ENCODE measurements around the gene PEAR1. TPM values are rescaled to one million over a fixed set of nuclear protein-coding genes. Genes with fewer than 3 reads are reported as not detected.

PEAR1 gene
- polyA plus RNA-seq, 2 of the 4 experiments (the other 2 are of a cell fraction), result 1.7 to 5.0 TPM

DNA sequence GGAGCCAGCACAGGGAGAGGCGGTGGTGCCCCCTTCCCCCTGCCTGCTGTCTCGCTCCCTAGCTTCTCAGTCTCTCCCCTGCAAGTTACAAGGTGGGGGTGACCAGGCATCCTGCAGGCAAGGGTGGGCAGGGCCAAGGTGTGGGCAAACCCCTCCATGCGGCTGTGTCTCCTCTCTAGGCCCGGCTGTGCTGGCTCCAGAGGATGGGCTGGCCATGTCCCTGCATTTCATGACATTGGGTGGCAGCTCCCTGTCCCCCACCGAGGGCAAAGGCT is 18.2 kb upstream of the PEAR1 start:
- Histone ChIP-seq H3K27ac (no peak overlapping the region), H3K4me1 (peaks cover 11% of the 10 kb centered on the region), H3K4me3 (no peak overlapping the region), H3K9me3 (no peaks in the 10 kb centered on the region), H3K4me2 (no peak overlapping the region)
- TF ChIP-seq, protein P1, sequence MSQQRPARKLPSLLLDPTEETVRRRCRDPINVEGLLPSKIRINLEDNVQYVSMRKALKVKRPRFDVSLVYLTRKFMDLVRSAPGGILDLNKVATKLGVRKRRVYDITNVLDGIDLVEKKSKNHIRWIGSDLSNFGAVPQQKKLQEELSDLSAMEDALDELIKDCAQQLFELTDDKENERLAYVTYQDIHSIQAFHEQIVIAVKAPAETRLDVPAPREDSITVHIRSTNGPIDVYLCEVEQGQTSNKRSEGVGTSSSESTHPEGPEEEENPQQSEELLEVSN (IDR thresholded peaks at IDR 0.05; ENCODE audit: borderline replicate concordance, low read depth), result no peak
- TF ChIP-seq POLR2A (IDR thresholded peaks at IDR 0.05; ENCODE audit: low read length) (no peak), RAD21 (conservative IDR thresholded peaks at IDR 0.05 in 1 of 2, IDR thresholded peaks at IDR 0.05 in 1 of 2) (no peak), RCOR1 (IDR thresholded peaks at IDR 0.05; ENCODE audit: low read depth, low read length) (no peak), HOXB13 (CRISPR knock-in tag; IDR thresholded peaks at IDR 0.05; ENCODE audit: low read depth) (no peak), SREBF2 (IDR thresholded peaks at IDR 0.05) (no peak), GATA3 (IDR thresholded peaks at IDR 0.05; ENCODE audit: borderline replicate concordance) (no peak), NFE2L2 (conservative IDR thresholded peaks at IDR 0.05; ENCODE audit: low read length) (no peak), CHD2 (IDR thresholded peaks at IDR 0.05; ENCODE audit: low read length, partially characterized antibody) (no peak), NPAS2 (CRISPR knock-in tag; IDR thresholded peaks at IDR 0.05; ENCODE audit: borderline replicate concordance) (no peak), PHF8 (IDR thresholded peaks at IDR 0.05; ENCODE audit: borderline replicate concordance, low read depth) (no peak), CEBPB (IDR thresholded peaks at IDR 0.05) (no peak), EHF (CRISPR knock-in tag; IDR thresholded peaks at IDR 0.05) (no peak), EP300 (IDR thresholded peaks at IDR 0.05) (no peak), HDAC2 (IDR thresholded peaks at IDR 0.05) (no peak), TFCP2L1 (CRISPR knock-in tag; IDR thresholded peaks at IDR 0.05) (no peak)
- TF ChIP-seq, protein P2, sequence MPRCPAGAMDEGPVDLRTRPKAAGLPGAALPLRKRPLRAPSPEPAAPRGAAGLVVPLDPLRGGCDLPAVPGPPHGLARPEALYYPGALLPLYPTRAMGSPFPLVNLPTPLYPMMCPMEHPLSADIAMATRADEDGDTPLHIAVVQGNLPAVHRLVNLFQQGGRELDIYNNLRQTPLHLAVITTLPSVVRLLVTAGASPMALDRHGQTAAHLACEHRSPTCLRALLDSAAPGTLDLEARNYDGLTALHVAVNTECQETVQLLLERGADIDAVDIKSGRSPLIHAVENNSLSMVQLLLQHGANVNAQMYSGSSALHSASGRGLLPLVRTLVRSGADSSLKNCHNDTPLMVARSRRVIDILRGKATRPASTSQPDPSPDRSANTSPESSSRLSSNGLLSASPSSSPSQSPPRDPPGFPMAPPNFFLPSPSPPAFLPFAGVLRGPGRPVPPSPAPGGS (IDR thresholded peaks at IDR 0.05), result no peak
- ChIA-PET CTCF (interaction anchor here (0.6 to 20.8 kb wide), 8 partner anchors 15 to 185 kb away, joined by 3 to 239 read pairs (median 7); partner anchors contain the start of genes INSRR, NTRK1 and PEAR1), POLR2A (no interaction called here)
- FAIRE-seq (no peak), DNase-seq (ENCODE audit: low read depth in 1 of 2, low spot score in 1 of 2) (no peak), ATAC-seq (no peak)
- 62% methylated on average over 5 of the region's 5 CpGs for WGBS (ENCODE audit: missing lambda C conversion rate)

DNA sequence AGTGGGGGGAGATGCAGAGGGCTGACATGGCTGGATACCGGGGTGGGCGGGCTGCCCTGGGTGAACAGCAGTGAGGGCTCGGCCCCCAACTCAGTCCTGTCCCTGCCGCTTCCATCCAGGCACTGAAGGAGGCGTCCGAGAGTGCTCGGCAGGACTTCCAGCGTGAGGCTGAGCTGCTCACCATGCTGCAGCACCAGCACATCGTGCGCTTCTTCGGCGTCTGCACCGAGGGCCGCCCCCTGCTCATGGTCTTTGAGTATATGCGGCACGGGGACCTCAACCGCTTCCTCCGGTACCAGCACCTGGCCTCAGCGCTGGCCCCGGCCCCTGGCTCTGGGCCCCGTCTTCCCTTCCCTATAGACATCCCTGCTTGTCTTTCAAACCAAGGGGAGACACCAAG is 17.2 kb upstream of the PEAR1 start:
- no peak overlapping the region for H3K4me3 ChIP-seq

More for the DNA sequence above, 17.2 kb upstream of the PEAR1 start:
- Histone ChIP-seq H3K27ac (no peak overlapping the region), H3K4me1 (peaks cover under 1% of the 10 kb centered on the region; the same call in 1 of the 3 replicates), H3K4me2 (no peak overlapping the region), H3K9me3 (no peaks in the 10 kb centered on the region)
- no peak for FAIRE-seq
- TF ChIP-seq EHMT2 (IDR thresholded peaks at IDR 0.05; ENCODE audit: low read depth), result no peak
- TF ChIP-seq, protein P3, sequence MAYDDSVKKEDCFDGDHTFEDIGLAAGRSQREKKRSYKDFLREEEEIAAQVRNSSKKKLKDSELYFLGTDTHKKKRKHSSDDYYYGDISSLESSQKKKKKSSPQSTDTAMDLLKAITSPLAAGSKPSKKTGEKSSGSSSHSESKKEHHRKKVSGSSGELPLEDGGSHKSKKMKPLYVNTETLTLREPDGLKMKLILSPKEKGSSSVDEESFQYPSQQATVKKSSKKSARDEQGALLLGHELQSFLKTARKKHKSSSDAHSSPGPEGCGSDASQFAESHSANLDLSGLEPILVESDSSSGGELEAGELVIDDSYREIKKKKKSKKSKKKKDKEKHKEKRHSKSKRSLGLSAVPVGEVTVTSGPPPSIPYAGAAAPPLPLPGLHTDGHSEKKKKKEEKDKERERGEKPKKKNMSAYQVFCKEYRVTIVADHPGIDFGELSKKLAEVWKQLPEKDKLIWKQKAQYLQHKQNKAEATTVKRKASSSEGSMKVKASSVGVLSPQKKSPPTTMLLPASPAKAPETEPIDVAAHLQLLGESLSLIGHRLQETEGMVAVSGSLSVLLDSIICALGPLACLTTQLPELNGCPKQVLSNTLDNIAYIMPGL (CRISPR knock-in tag; IDR thresholded peaks at IDR 0.05; ENCODE audit: borderline replicate concordance), result no peak
- TF ChIP-seq, protein P1 (IDR thresholded peaks at IDR 0.05; ENCODE audit: borderline replicate concordance, low read depth), result no peak
- no peak for TF ChIP-seq FOSL2 (IDR thresholded peaks at IDR 0.05)
- no peak for TF ChIP-seq FOSL2 (CRISPR knock-in tag; IDR thresholded peaks at IDR 0.05)
- no peak for TF ChIP-seq MAFK (IDR thresholded peaks at IDR 0.05; ENCODE audit: partially characterized antibody)
- no peak for TF ChIP-seq TFCP2L1 (CRISPR knock-in tag; IDR thresholded peaks at IDR 0.05)
- no peak for TF ChIP-seq NFE2L2 (conservative IDR thresholded peaks at IDR 0.05; ENCODE audit: low read length)
- no peak for TF ChIP-seq EHF (CRISPR knock-in tag; IDR thresholded peaks at IDR 0.05)
- no peak for TF ChIP-seq RFX5 (IDR thresholded peaks at IDR 0.05)
- TF ChIP-seq GATA3 (IDR thresholded peaks at IDR 0.05; ENCODE audit: borderline replicate concordance), result no peak
- TF ChIP-seq, protein P4, sequence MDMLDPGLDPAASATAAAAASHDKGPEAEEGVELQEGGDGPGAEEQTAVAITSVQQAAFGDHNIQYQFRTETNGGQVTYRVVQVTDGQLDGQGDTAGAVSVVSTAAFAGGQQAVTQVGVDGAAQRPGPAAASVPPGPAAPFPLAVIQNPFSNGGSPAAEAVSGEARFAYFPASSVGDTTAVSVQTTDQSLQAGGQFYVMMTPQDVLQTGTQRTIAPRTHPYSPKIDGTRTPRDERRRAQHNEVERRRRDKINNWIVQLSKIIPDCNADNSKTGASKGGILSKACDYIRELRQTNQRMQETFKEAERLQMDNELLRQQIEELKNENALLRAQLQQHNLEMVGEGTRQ (IDR thresholded peaks at IDR 0.05), result no peak
- TF ChIP-seq NPAS2 (CRISPR knock-in tag; IDR thresholded peaks at IDR 0.05; ENCODE audit: borderline replicate concordance), result no peak
- no peak for TF ChIP-seq FOXS1 (CRISPR knock-in tag; IDR thresholded peaks at IDR 0.05)
- no peak for TF ChIP-seq HOXB13 (CRISPR knock-in tag; IDR thresholded peaks at IDR 0.05; ENCODE audit: low read depth)
- no peak for TF ChIP-seq POLR2A (IDR thresholded peaks at IDR 0.05; ENCODE audit: low read length)
- TF ChIP-seq KDM5A (IDR thresholded peaks at IDR 0.05), result no peak
- TF ChIP-seq RARB (CRISPR knock-in tag; IDR thresholded peaks at IDR 0.05), result no peak
- TF ChIP-seq FOSB (CRISPR knock-in tag; IDR thresholded peaks at IDR 0.05), result no peak
- peak in 1 of 2 experiments; percentile 52; a peak in 3 of 6 replicates for ATAC-seq
- 79% methylated on average over 18 of the region's 21 CpGs for WGBS (ENCODE audit: missing lambda C conversion rate)
- no peak for DNase-seq (ENCODE audit: low read depth in 1 of 2, low spot score in 1 of 2)
- ChIA-PET POLR2A (no interaction called here), CTCF (interaction anchor here (0.9 to 20.8 kb wide), 8 partner anchors 15 to 187 kb away, joined by 3 to 239 read pairs (median 6); partner anchors contain the start of genes INSRR, NTRK1 and PEAR1)

All from A549 (cell line).